HFFc6 (cell line): ENCODE results near the gene FRMD3. TPM values are rescaled to one million over a fixed set of nuclear protein-coding genes. Genes with fewer than 3 reads are reported as not detected.

Source experiments
- DNase-seq: peaks from one replicate; pipeline ENCODE4 v3.0.0-alpha.2; 2018
- H3K27ac Mint-ChIP-seq: 2 replicates; pipeline ENCODE4 v1.8.0; 2020; ENCODE audit warnings: mild to moderate bottlenecking, mixed read lengths
- H3K27me3 Mint-ChIP-seq: 2 replicates; pipeline ENCODE4 v1.8.0; 2021; ENCODE audit warnings: mild to moderate bottlenecking, moderate library complexity, mixed read lengths; ENCODE audit not compliant: insufficient read depth
- H3K36me3 Mint-ChIP-seq: 2 replicates; pipeline ENCODE4 v1.8.0; 2021; ENCODE audit warnings: low read depth, mixed read lengths
- H3K4me1 Mint-ChIP-seq: 2 replicates; pipeline ENCODE4 v1.8.0; 2020; ENCODE audit warnings: low read depth, mixed read lengths
- H3K4me3 Mint-ChIP-seq: 2 replicates; pipeline ENCODE4 v1.8.0; 2020; ENCODE audit warnings: mild to moderate bottlenecking, moderate library complexity, mixed read lengths
- H3K9me3 Mint-ChIP-seq: 2 replicates; pipeline ENCODE4 v1.8.0; 2020; ENCODE audit warnings: mild to moderate bottlenecking, mixed read lengths
- CTCF ChIP-seq: fragments of 200-600 bp; sonication (generic); IDR thresholded peaks from 2 replicates; pipeline ENCODE4 v1.5.0; 2021; ENCODE audit warnings: antibody characterized with exemption, mild to moderate bottlenecking
- total RNA-seq, 6 experiments: library from RNA; stranded (reverse); fragmentation: NEBNext Ultra II Directional; extraction: Animal tissue kit (Norgen Biotek cat#: 25700); gene quantifications; 2 replicates in 1 of 6; 3 replicates in 5 of 6; pipeline ENCODE4 v1.2.3, GENCODE V29; 2021

Gene FRMD3
- total RNA-seq, 6 experiments from 2014 or later, result 4.0 to 14.9 (median 12.7) TPM

- H3K4me1 Mint-ChIP-seq, result peaks cover 46% of the 10 kb centered on the region
- no peaks in the 10 kb centered on the region for H3K27me3 Mint-ChIP-seq
- H3K27ac Mint-ChIP-seq, result no peak overlapping the region; the same call in 1 of the 2 replicates
Measured at GRCh38 chr9:83346655-83347420, 191.4 kb downstream of the FRMD3 start.

GRCh38 chr9:83343366-83343999 lies 194.7 kb downstream of the FRMD3 start:
- H3K4me1 Mint-ChIP-seq, result peaks cover 52% of the 10 kb centered on the region
- no peak for DNase-seq
- no peaks in the 10 kb centered on the region for H3K27me3 Mint-ChIP-seq

More at GRCh38 chr9:83346655-83347420, 191.4 kb downstream of the FRMD3 start:
- Mint-ChIP-seq H3K9me3 (no peaks in the 10 kb centered on the region), H3K36me3 (peaks cover 5% of the 10 kb centered on the region; the same call in 1 of the 2 replicates), H3K4me3 (no peak overlapping the region)
- DNase-seq, result no peak
- no peak for TF ChIP-seq CTCF

GRCh38 chr9:83342731-83343130 lies 195.5 kb downstream of the FRMD3 start:
- Mint-ChIP-seq H3K27me3 (no peaks in the 10 kb centered on the region), H3K36me3 (peaks cover 6% of the 10 kb centered on the region; the same call in 1 of the 2 replicates), H3K4me1 (peaks cover 59% of the 10 kb centered on the region), H3K9me3 (no peaks in the 10 kb centered on the region), H3K27ac (no peak overlapping the region), H3K4me3 (no peak overlapping the region)
- TF ChIP-seq CTCF, result no peak
- DNase-seq, result no peak

More at GRCh38 chr9:83343366-83343999, 194.7 kb downstream of the FRMD3 start:
- Mint-ChIP-seq H3K27ac (no peak overlapping the region), H3K4me3 (no peak overlapping the region), H3K36me3 (peaks cover 6% of the 10 kb centered on the region; the same call in 1 of the 2 replicates), H3K9me3 (no peaks in the 10 kb centered on the region)
- no peak for TF ChIP-seq CTCF

GRCh38 chr9:83342006-83342405 lies 196.2 kb downstream of the FRMD3 start:
- H3K27ac Mint-ChIP-seq, result no peak overlapping the region
- DNase-seq, result no peak
- TF ChIP-seq CTCF, result no peak
- peaks cover 6% of the 10 kb centered on the region; the same call in 1 of the 2 replicates for H3K36me3 Mint-ChIP-seq
- H3K4me3 Mint-ChIP-seq, result no peak overlapping the region
- H3K27me3 Mint-ChIP-seq, result no peaks in the 10 kb centered on the region
- no peaks in the 10 kb centered on the region for H3K9me3 Mint-ChIP-seq
- H3K4me1 Mint-ChIP-seq, result peaks cover 60% of the 10 kb centered on the region

GRCh38 chr9:83340451-83340850 lies 197.8 kb downstream of the FRMD3 start:
- no peak for DNase-seq
- Mint-ChIP-seq H3K27me3 (no peaks in the 10 kb centered on the region), H3K36me3 (peaks cover 6% of the 10 kb centered on the region; the same call in 1 of the 2 replicates), H3K27ac (no peak overlapping the region; the same call in 1 of the 2 replicates), H3K4me1 (peaks cover 57% of the 10 kb centered on the region), H3K4me3 (no peak overlapping the region), H3K9me3 (no peaks in the 10 kb centered on the region)
- TF ChIP-seq CTCF, result no peak
